NOMO-1 treated with DMSO at 0.1 percent for 48 hours (cell line): Measurements from ENCODE around the gene NMRK2.
A peak's percentile ranks its signal among the peaks of the same experiment; 100 is the strongest.
"Not testable (repeated sequence)": the region's sequence is repeated elsewhere in the genome, so short reads cannot be mapped to it uniquely, and the experiment has no call there.

Experiments used
- DNase-seq: peaks from one replicate; lab custom pipeline; 2025; ENCODE audit not compliant: unreplicated experiment; lab: John Stamatoyannopoulos, UW

Gene NMRK2

GRCh38 chr19:3964256-3965194, 31.7 kb downstream of the NMRK2 start:
- DNase-seq = no peak

DNA sequence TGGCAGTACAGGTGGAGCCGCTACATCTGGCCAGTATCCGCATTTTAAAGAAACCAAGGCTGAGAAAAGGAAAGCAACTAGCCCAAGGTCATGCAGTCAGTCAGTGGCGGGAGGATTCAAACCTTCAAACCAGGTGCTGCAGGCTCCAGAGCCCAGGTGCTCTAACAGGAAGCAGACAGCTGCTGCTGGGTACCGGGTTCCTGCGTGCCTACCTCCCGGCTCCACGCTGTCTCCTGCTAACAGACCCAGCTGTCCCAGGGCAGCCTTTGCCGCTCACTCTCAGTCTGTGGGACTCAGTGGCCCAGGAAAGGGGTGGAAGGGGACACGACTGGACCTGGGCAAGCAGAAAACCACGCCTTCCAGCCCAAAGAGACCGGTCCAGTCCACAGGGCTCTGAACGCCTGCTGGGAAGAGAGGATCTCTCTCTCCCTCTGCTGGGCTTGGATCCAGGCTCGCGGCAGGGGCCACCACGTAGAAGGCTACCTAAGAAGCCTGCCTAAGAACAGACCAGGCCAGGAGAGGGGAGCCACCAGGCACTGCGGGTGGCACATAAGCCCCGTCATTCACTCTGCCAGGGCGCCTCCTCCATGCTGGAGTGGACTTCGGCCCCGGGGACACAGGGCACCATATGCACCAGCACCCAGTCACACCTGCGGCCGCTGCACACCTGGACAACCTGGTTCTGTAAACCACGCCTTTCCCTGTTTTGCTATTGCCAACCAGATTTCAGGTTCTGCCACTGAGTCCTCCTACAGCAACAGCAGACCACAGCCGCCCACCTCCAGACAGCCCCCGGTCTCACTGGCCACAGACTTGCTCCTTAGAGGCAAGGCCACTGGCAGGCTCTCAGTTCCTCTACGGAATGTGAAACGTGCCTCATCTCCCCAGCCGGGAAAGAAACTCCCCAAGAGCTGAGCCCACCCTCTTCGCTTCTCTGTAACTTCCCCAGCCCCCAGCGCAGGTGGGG, 33.5 kb downstream of the NMRK2 start:
- DNase-seq = no peak

GRCh38 chr19:3967983-3968382, 35.1 kb downstream of the NMRK2 start:
- not testable (repeated sequence) for DNase-seq

GRCh38 chr19:3968556-3969434, 35.9 kb downstream of the NMRK2 start:
- DNase-seq = no peak

DNA sequence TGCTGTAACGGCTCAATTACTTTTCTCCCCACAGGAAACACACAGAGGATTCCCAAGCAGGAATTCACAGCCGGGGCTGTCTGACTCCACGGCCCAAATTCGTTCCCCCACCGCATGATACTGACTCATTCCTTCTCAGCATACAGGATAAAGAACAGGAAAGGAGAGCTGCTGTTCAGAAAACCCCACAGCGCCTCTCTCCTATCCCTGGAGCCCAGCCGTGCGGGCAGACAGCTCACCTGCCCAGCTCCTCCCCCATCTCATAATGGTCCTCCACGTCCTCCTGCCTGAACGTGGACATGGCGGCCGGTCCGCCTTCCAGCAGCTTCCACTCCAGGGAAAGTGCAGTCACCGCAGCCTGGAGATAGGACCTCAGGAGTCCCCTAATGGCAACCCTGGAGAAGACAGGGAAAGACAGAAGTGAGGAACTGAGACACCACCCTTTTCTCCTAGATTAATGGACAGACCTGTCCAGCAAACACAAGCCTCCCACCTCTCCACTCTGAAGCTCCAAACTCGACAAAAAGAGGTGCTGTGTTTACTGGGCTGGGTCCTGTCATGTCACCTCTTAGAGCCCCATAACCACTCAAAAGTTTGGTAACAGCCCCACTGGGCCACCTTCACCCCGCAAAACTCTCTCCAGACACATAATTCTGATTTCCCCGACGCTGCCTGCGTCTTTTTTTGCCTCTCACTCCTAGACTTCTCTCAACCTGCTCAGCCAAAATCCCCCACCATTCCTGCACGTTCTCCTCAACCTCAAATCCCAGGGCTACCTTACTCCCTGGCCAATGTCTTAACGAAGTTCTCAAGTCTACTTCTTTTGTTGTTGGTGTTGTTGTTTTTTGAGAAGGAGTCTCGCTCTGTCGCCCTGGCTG, 36.8 kb downstream of the NMRK2 start:
- no peak for DNase-seq

GRCh38 chr19:3970313-3970807, 37.5 kb downstream of the NMRK2 start:
- no peak for DNase-seq

GRCh38 chr19:3970808-3971598, 38.1 kb downstream of the NMRK2 start, which contains the start of gene DAPK3:
DAPK3 (minus strand) TSS chr19:3971099; CDS start chr19:3969735, 1,364 bp downstream.
- peak; percentile 99 for DNase-seq

- no peak for DNase-seq
Observed at GRCh38 chr19:3975144-3975543, 42.3 kb downstream of the NMRK2 start.

- no peak for DNase-seq
Observed at GRCh38 chr19:3975637-3976087, 42.8 kb downstream of the NMRK2 start.

DNA sequence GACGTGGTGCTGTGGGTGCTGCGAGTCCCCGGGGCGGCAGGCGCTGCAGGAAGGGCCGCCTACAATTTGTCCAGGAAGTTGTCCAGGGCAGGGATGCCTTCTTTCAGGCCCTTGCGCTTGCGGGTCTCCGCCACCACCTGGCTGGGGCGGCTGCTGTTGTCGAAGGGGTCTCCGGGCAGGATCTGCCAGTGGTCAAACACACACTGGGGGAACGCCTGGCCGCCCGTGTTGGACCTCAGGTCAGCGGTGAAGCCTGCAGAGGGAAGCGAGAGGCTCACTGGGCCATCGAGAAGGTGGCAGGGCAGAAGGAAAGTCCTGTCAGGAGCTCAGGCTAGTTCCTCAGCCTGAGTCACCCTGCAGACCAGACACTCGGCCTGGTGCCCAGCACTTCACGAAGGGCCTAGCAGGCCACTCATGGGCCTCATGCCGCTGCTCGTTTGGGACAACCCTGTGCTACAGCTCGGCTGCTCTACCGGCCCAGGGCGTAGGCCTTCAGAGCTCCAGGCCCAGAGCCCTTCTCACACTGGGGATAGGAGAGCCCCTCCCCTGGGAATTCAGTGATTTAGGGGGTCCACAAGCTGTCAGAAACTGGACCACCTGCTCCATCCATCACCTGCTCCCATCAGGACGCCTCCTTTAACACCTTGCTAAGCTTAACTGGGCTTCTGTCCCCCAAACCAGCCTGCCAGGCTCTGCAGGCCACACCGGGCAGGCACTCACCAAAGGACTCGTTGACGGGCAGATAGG, 43.8 kb downstream of the NMRK2 start:
- DNase-seq = no peak

DNA sequence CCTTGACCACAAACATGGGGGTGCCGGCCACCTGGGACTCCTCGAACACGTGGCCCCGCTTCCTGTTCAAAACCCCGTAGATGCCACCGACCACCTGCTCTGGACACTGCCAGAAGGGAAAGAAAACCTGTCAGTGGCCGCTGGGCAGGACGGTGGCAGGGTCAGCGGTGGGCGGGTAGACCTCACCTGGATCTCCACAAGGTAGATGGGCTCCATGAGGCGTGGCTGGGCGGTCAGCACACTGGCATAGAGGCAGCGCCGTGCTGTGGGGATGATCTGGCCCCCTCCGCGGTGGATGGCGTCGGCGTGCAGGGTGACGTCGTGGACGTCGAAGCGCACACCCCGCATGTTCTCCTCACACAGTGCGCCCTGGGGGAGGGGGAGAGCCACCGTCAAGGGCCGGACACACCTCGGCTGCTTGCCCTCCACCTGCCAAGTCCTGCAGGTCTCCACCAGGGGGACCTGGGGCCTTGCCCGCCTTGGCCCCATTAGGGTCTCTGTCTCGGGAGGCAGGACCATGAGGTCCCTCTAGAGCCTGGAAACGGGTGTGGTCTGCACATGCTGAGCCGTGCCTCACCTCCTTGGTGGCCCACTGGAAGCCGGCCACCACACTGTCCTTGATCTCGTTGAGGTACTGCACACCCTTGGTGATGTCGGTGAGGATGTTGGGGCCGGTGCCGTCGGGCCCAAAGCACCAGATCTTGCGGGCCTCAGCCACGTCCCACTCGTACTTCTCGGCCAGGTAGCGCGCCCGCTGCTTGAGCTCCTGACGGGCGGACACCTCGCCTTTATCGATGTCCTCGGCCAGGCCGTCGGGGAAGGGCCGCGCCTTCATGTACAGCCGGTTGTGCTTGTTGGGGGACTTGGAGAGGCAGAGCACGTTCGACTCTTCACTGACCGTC, 44.6 kb downstream of the NMRK2 start:
- no peak for DNase-seq

DNA sequence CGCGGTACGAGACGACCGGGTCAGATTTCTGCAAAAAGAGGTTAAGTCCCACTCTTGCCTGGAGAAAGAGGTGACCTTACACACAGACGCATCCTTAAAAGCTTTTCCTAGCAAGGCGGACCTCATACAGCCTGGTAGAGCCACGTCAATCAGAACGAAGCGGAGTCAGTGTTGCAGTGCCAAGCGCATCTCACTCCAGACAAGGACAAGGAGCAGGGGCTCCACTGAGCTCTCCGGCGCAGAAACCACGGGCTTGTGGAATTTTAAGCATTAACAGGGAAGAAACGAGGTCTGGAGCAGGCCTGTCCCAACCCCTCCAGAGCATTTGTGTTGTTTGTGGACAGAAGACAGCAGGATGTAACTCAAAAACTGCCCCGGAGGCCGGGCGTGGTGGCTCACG, 45.3 kb downstream of the NMRK2 start:
- DNase-seq = no peak

DNA sequence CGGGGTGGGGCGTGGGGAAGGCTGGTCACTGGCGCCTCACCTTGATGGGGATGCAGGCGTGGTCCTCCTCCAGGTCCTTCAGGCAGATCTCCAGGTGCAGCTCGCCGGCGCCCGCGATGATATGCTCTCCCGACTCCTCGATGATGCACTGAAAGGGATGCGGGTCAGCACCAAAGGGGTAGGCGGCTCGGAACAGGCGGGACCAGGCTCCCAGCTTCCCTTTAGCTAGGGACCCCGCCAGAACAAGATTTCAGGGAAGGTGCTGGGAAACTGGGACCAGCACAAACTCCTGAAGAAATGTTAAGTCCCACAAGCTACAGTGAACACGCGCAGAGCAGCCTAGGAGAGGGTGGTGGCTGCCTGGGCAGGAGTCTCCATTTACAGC, 46.4 kb downstream of the NMRK2 start:
- DNase-seq = no peak

- DNase-seq = no peak
Observed at GRCh38 chr19:3979674-3980352, 46.9 kb downstream of the NMRK2 start.

DNA sequence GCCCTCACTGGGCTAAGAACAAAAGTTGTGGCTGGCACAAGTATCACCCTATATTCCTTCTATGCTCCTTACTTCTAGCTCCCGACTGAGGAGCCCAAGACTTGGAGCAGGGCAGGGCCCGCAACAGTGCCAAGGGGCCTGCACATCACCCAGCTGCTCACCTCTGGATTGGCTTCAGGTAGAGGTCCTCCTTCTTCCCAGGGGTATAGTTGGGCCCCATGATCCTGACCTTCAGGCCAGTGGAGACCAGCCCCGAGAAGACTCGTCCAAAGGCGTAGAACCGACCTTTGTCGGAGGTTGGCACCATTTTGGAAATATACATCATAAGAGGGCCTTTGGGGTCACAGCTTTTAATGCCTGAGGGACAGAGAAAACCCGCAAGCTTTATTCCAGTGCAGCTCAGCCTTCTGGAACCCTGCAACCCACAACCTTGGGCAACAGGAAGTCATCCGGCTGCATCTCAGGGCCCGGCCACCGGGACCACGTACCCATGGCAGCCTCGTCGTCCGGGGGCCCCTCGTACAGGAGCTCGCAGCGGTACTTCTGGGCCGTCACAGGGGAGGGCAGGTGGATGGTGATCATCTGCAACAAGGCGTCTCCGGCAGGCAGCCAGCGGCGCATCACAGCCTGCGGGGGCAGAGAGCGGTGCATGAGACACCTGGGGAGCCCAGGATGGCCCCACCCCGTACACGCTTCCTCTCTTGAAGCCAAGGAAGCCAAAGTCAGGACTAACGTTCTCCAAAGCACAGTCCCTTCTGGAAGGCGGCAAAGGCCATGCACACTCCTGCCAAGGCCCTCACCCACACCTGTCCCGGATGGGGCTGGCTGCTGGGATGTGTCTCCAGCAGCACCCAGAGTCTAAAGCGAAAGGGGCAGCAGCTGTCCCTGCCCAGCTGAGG, 47.7 kb downstream of the NMRK2 start:
- no peak for DNase-seq
